ENCODE data around the gene POU6F1. TPM values are rescaled to one million over a fixed set of nuclear protein-coding genes. Genes with fewer than 3 reads are reported as not detected.
"Not testable (repeated sequence)": the region's sequence is repeated elsewhere in the genome, so short reads cannot be mapped to it uniquely, and the experiment has no call there.

The POU6F1 gene
- 13.6 TPM for polyA plus RNA-seq (2012; ENCODE audit: insufficient read depth, insufficient read length, low read depth)

GRCh38 chr12:51217968-51218606 is at the start of gene POU6F1:
POU6F1 (minus strand) TSS chr12:51218062; CDS start chr12:51206836, 11,226 bp downstream.
- H3K9me3 ChIP-seq, result no peaks in the 10 kb centered on the region
- peaks cover 3% of the 10 kb centered on the region; the same call in 1 of the 2 replicates for H3K36me3 ChIP-seq
- no peaks in the 10 kb centered on the region for H3K27me3 ChIP-seq
- peak within 1 kb of the TSS; percentile 76 for H3K4me3 ChIP-seq (ENCODE audit: low read depth, low read length)
- DNase-seq, result peak; percentile 85
- peaks cover 5% of the 10 kb centered on the region for H3K4me1 ChIP-seq
- peak; percentile 50 for TF ChIP-seq CTCF (IDR thresholded peaks at IDR 0.05; ENCODE audit: low read depth, low read length)

- no peaks in the 10 kb centered on the region for H3K4me1 ChIP-seq
- H3K27me3 ChIP-seq, result no peaks in the 10 kb centered on the region
- no peaks in the 10 kb centered on the region for H3K9me3 ChIP-seq
- no peak for TF ChIP-seq CTCF (IDR thresholded peaks at IDR 0.05; ENCODE audit: low read depth, low read length)
- no peak overlapping the region for H3K4me3 ChIP-seq (ENCODE audit: low read depth, low read length)
- H3K36me3 ChIP-seq, result no peaks in the 10 kb centered on the region
- no peak for DNase-seq
Measured at GRCh38 chr12:51265024-51265423, 47.2 kb upstream of the POU6F1 start.

- Histone ChIP-seq H3K4me1 (no peaks in the 10 kb centered on the region), H3K4me3 (ENCODE audit: low read depth, low read length) (no peak overlapping the region), H3K36me3 (no peaks in the 10 kb centered on the region), H3K27me3 (no peaks in the 10 kb centered on the region), H3K9me3 (no peaks in the 10 kb centered on the region)
- no peak for DNase-seq
- TF ChIP-seq CTCF (IDR thresholded peaks at IDR 0.05; ENCODE audit: low read depth, low read length), result no peak
Measured at GRCh38 chr12:51264297-51264696, 46.4 kb upstream of the POU6F1 start.

- no peak for DNase-seq
Measured at GRCh38 chr12:51263341-51263740, 45.5 kb upstream of the POU6F1 start.

GRCh38 chr12:51262758-51263177 is 44.9 kb upstream of the POU6F1 start:
- Histone ChIP-seq H3K4me3 (ENCODE audit: low read depth, low read length) (no peak overlapping the region), H3K4me1 (no peaks in the 10 kb centered on the region), H3K9me3 (no peaks in the 10 kb centered on the region), H3K36me3 (no peaks in the 10 kb centered on the region), H3K27me3 (no peaks in the 10 kb centered on the region)
- DNase-seq, result peak; percentile 52
- TF ChIP-seq CTCF (IDR thresholded peaks at IDR 0.05; ENCODE audit: low read depth, low read length), result peak; percentile 45; the same call in 1 of the 2 replicates

More at GRCh38 chr12:51263341-51263740, 45.5 kb upstream of the POU6F1 start:
- Histone ChIP-seq H3K4me3 (ENCODE audit: low read depth, low read length) (no peak overlapping the region), H3K36me3 (no peaks in the 10 kb centered on the region), H3K27me3 (no peaks in the 10 kb centered on the region), H3K4me1 (no peaks in the 10 kb centered on the region), H3K9me3 (no peaks in the 10 kb centered on the region)
- no peak for TF ChIP-seq CTCF (IDR thresholded peaks at IDR 0.05; ENCODE audit: low read depth, low read length)

GRCh38 chr12:51259600-51259999 is 41.7 kb upstream of the POU6F1 start:
- not testable (repeated sequence) for H3K4me3 ChIP-seq (ENCODE audit: low read depth, low read length); H3K36me3 ChIP-seq; H3K4me1 ChIP-seq; H3K9me3 ChIP-seq; DNase-seq; H3K27me3 ChIP-seq
